ENCODE results near the gene PLCH1. TPM values are rescaled to one million over a fixed set of nuclear protein-coding genes. Genes with fewer than 3 reads are reported as not detected.

Gene PLCH1
- total and polyA plus RNA-seq, 10 of the 15 experiments (the other 5 are each of a cell fraction or from before 2014, with no cell fraction given): 0.03 to 0.22 (median 0.04) TPM; not detected in 5

- in situ Hi-C loops (cut with MboI) (loop anchor here (5.0 kb wide), 2 partner anchors 320 to 345 kb away; no protein-coding TSS in a partner anchor), intact Hi-C loops (cut with micrococcal nuclease; ENCODE audit: unreplicated experiment) (loop anchor here (1.0 to 5.0 kb wide), 4 partner anchors 130 to 945 kb away; no protein-coding TSS in a partner anchor)
- FAIRE-seq (peak; percentile 94), DNase-seq (ENCODE audit: low read depth, low spot score) (no peak), ATAC-seq (peak; percentile 83)
- no peaks in the 10 kb centered on the region for H3K36me3 ChIP-seq (ENCODE audit: control insufficient read depth in 2 of 2, insufficient read depth in 2 of 2, low read length in 1 of 2)
- no TSS peak for BruUV-seq (replicated peaks)
- ChIA-PET POLR2A (no interaction called here), SMC1A (ENCODE audit: uncharacterized antibody, unreplicated experiment) (interaction anchor here (0.5 to 2.5 kb wide), 16 partner anchors 10 to 1595 kb away, joined by 3 to 27 read pairs (median 4); no protein-coding TSS in a partner anchor), CTCF (interaction anchor here (0.6 to 5.8 kb wide), 37 partner anchors 9 to 1605 kb away, joined by 3 to 64 read pairs (median 4); partner anchors contain the start of gene C3orf33), RAD21 (ENCODE audit: unreplicated experiment) (interaction anchor here (0.6 to 3.8 kb wide), 16 partner anchors 9 to 1368 kb away, joined by 3 to 26 read pairs (median 3); no protein-coding TSS in a partner anchor)
- H3K79me2 ChIP-seq (ENCODE audit: control insufficient read depth, insufficient read depth, low read length): no peaks in the 10 kb centered on the region
- no peak overlapping the region for H3K27ac ChIP-seq (ENCODE audit: control insufficient read depth, insufficient read depth)
- H2AFZ ChIP-seq (ENCODE audit: control insufficient read depth, low read depth, low read length): no peak overlapping the region
- no peak overlapping the region for H3K4me2 ChIP-seq (ENCODE audit: control insufficient read depth, insufficient read depth)
- no peak overlapping the region for H3K9ac ChIP-seq (ENCODE audit: control insufficient read depth, insufficient read depth, low read length)
- no peak overlapping the region for H3K4me3 ChIP-seq
- TF ChIP-seq PKNOX1 (IDR thresholded peaks at IDR 0.05) (no peak), CTCF (IDR thresholded peaks at IDR 0.05 in 2 of 3, conservative IDR thresholded peaks at IDR 0.05 in 1 of 3; ENCODE audit: control insufficient read depth in 2 of 3, extremely low read depth in 1 of 3, insufficient read depth in 1 of 3, low read depth in 3 of 3, low read length in 3 of 3) (peak; percentile 38 to 61 (median 46); a peak in 4 of 6 replicates), RAD21 (IDR thresholded peaks at IDR 0.05; ENCODE audit: insufficient read depth, low read depth, low read length) (peak; percentile 65), ZBED1 (IDR thresholded peaks at IDR 0.05; ENCODE audit: borderline replicate concordance) (no peak), FOXK2 (IDR thresholded peaks at IDR 0.05) (no peak), SRF (IDR thresholded peaks at IDR 0.05; ENCODE audit: low read depth in 2 of 2, low read length in 2 of 2) (no peak), SMC3 (IDR thresholded peaks at IDR 0.05; ENCODE audit: borderline replicate concordance, low read length) (peak; percentile 75; the same call in 1 of the 2 replicates), CBX3 (IDR thresholded peaks at IDR 0.05; ENCODE audit: borderline replicate concordance, low read depth) (no peak)
- WGBS (ENCODE audit: insufficient coverage, insufficient replicate concordance, low lambda C conversion rate, missing lambda C conversion rate): 9% methylated on average over 5 of the region's 5 CpGs
- no peaks in the 10 kb centered on the region for H4K20me1 ChIP-seq (ENCODE audit: control insufficient read depth, insufficient read depth)
- no peaks in the 10 kb centered on the region; a peak in 1 of 4 replicates for H3K27me3 ChIP-seq (replicated peaks in 1 of 2; ENCODE audit: control insufficient read depth in 2 of 2, insufficient read depth in 2 of 2, low read length in 1 of 2)
- H3K4me1 ChIP-seq (ENCODE audit: control insufficient read depth, insufficient read depth, low read length): no peaks in the 10 kb centered on the region
- H3K9me3 ChIP-seq (replicated peaks; ENCODE audit: control insufficient read depth, insufficient read depth, low read length): no peaks in the 10 kb centered on the region
Observed at GRCh38 chr3:155701882-155702465, 42.9 kb downstream of the PLCH1 start.
